Measurements from ENCODE around the gene SIN3A.

DNA sequence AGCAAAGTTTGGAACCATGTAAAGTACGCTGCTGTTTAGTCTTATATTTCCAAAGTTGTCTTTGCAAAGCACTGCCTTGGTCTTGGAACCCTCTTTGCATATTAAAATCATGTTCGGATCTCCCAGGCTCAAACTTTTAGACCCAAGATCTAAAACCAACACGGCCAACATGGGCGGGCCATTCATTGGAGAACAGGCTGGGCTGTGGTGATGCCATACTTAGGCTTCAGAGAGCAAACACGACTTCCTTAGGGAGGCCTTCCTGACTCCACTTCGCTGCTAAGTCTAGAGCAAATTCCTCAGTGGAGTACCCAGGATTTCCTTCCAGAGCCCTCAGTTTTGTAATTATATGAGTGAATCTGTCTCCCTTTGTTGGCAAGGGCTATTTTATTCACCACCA is 86.6 kb downstream of the SIN3A start:
- TF ChIP-seq, protein P1, sequence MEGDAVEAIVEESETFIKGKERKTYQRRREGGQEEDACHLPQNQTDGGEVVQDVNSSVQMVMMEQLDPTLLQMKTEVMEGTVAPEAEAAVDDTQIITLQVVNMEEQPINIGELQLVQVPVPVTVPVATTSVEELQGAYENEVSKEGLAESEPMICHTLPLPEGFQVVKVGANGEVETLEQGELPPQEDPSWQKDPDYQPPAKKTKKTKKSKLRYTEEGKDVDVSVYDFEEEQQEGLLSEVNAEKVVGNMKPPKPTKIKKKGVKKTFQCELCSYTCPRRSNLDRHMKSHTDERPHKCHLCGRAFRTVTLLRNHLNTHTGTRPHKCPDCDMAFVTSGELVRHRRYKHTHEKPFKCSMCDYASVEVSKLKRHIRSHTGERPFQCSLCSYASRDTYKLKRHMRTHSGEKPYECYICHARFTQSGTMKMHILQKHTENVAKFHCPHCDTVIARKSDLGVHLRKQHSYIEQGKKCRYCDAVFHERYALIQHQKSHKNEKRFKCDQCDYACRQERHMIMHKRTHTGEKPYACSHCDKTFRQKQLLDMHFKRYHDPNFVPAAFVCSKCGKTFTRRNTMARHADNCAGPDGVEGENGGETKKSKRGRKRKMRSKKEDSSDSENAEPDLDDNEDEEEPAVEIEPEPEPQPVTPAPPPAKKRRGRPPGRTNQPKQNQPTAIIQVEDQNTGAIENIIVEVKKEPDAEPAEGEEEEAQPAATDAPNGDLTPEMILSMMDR (conservative IDR thresholded peaks at IDR 0.05): no peak
- no peak for TF ChIP-seq EZH2 (IDR thresholded peaks at IDR 0.05; ENCODE audit: low read depth)

Data from PC-9 (cell line).